ENCODE measurements around the gene MAP2K2. TPM values are rescaled to one million over a fixed set of nuclear protein-coding genes. Genes with fewer than 3 reads are reported as not detected.

MAP2K2 gene
- 178 and 202 TPM in 2 replicates for total RNA-seq

GRCh38 chr19:4123615-4124568, at the start of gene MAP2K2:
Gene MAP2K2 (minus strand): TSS chr19:4124122. CDS start chr19:4123875, 247 bp downstream.

GRCh38 chr19:4066682-4067395, 57.1 kb downstream of the MAP2K2 start, which contains the start of gene ZBTB7A:
Gene ZBTB7A (minus strand): TSS chr19:4066899. CDS start chr19:4055232, 11,667 bp downstream.

Other genes starting within 250 kb of the MAP2K2 start
- not detected in 2 replicates for gene ATCAY, start 243.4 kb downstream of the MAP2K2 start, total RNA-seq
- gene NMRK2, start 191.1 kb downstream of the MAP2K2 start, total RNA-seq, result not detected in 2 replicates
- gene DAPK3, start 153.0 kb downstream of the MAP2K2 start, total RNA-seq, result 170 and 222 TPM in 2 replicates
- gene EEF2, start 138.7 kb downstream of the MAP2K2 start, total RNA-seq, result 2,645 and 3,536 TPM in 2 replicates
- gene PIAS4, start 116.4 kb downstream of the MAP2K2 start, total RNA-seq, result 24.5 and 24.6 TPM in 2 replicates
- gene ZBTB7A, start 57.2 kb downstream of the MAP2K2 start, total RNA-seq, result 8.4 and 15.1 TPM in 2 replicates
- gene CREB3L3, start 29.5 kb upstream of the MAP2K2 start, total RNA-seq, result not detected in 2 replicates
- 8.9 and 11.7 TPM in 2 replicates for gene SIRT6, start 58.4 kb upstream of the MAP2K2 start, total RNA-seq
- gene ANKRD24, start 58.6 kb upstream of the MAP2K2 start, total RNA-seq, result 0.18 and 0.38 TPM in 2 replicates
- 0.18 and 0.66 TPM in 2 replicates for gene EBI3, start 105.4 kb upstream of the MAP2K2 start, total RNA-seq
- 17.4 and 20.4 TPM in 2 replicates for gene YJU2, start 123.0 kb upstream of the MAP2K2 start, total RNA-seq
- not detected in 2 replicates for gene SHD, start 155.1 kb upstream of the MAP2K2 start, total RNA-seq
- gene TMIGD2, start 178.3 kb upstream of the MAP2K2 start, total RNA-seq, result not detected in 2 replicates
- 20.6 and 28.9 TPM in 2 replicates for gene FSD1, start 180.5 kb upstream of the MAP2K2 start, total RNA-seq
- gene STAP2, start 214.7 kb upstream of the MAP2K2 start, total RNA-seq, result 7.9 and 17.1 TPM in 2 replicates
- gene MPND, start 219.4 kb upstream of the MAP2K2 start, total RNA-seq, result 7.7 and 9.6 TPM in 2 replicates